ENCODE measurements around the gene SNN. TPM values are rescaled to one million over a fixed set of nuclear protein-coding genes. Genes with fewer than 3 reads are reported as not detected.

SNN gene
- total RNA-seq, 1 donor from 2014 or later = 27.9 TPM

- no peak for DNase-seq
Observed at GRCh38 chr16:11681556-11681955, 13.3 kb downstream of the SNN start.

- DNase-seq = peak; percentile 88
Observed at GRCh38 chr16:11681976-11682654, 13.9 kb downstream of the SNN start.

DNA sequence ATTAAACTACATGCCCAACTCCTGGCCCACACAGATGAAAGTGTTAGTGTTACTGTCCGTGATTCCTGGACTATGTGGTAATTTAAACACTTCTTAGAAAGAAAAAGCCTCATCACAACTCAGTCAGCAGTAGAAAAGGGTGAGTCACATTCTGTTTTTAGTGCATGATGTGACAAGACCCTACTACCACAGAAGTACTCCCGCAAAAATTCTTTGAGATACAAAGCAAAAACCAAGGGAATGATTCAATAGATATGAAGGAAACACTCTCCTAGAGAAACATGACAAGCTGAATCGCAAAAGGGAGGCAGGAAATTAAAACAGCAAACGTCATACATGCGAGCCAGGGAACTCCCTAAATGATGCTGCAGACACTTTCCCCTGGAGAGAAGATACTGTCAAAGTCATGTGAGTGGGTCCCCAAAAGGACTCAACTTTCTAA, 14.4 kb downstream of the SNN start:
- DNase-seq = no peak

- no peak for DNase-seq
Observed at GRCh38 chr16:11683145-11683544, 14.9 kb downstream of the SNN start.

- DNase-seq = no peak
Observed at GRCh38 chr16:11684231-11685025, 16.2 kb downstream of the SNN start.

DNA sequence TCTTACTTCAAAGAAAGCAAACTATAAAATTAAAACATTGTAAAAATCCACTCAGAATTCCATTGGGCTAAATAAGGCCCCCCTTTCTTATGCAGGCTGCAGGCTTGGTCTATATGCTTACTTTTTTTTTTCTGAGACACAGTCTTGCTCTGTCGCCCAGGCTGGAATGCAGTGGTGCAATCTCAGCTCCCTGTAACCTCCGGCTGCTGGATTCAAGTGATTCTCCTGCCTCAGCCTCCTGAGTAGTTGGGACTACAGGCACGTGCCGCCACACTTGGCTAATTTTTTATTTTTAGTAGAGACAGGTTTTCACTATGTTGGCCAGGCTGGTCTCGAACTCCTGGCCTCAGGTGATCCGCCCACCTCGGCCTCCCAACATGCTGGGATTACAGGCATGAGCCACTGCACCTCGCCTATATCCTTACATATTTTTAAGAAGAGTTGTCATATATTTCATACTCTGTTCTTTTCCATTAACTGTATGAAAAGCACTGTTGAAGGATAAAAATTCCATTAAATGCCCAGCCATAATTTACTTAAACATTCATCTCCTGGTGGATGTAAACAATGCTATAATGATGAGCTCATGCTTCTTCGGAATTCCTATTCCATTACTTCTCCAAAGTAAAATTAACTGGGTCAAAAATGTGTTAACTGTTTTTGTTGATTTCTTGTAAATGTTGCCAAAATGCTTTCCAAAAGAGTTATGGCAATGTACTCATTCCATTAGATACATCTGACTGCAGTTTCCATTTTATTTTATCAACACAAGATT, 17.8 kb downstream of the SNN start:
- no peak for DNase-seq

DNA sequence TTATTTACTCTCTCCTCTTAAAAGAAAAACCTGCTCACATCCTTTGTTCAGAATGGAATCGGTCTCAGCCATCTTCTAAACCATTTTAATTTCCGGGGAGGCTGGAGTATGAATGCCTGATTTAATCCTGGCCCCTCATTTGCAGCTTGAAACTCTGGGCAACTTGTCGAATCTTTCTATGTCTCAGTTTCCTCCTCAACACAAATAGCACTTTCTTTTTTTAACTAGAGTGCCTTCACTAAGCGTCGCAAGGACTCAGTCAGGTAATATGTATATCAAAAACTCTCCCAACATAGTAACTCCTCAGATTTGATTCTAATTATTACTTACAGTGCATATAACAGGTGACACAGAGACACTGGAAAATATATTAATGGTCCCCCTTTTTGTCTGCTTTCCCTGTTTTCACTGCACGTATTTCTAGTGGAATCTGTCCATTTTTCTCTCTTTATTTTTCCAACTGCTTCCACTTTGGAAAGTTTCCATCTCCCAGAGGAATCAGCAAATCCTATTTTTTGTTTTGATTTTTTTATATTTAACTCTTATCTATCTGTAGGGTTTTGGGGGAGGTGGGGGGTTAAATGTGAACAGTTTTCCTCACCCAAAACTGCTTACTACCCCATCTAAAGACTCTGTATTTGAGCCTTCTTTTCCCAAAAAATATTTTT, 18.6 kb downstream of the SNN start:
- no peak for DNase-seq

- peak; percentile 68 for DNase-seq
Observed at GRCh38 chr16:11687601-11688519, 19.6 kb downstream of the SNN start.

GRCh38 chr16:11688520-11688886, 20.2 kb downstream of the SNN start:
- DNase-seq = no peak

DNA sequence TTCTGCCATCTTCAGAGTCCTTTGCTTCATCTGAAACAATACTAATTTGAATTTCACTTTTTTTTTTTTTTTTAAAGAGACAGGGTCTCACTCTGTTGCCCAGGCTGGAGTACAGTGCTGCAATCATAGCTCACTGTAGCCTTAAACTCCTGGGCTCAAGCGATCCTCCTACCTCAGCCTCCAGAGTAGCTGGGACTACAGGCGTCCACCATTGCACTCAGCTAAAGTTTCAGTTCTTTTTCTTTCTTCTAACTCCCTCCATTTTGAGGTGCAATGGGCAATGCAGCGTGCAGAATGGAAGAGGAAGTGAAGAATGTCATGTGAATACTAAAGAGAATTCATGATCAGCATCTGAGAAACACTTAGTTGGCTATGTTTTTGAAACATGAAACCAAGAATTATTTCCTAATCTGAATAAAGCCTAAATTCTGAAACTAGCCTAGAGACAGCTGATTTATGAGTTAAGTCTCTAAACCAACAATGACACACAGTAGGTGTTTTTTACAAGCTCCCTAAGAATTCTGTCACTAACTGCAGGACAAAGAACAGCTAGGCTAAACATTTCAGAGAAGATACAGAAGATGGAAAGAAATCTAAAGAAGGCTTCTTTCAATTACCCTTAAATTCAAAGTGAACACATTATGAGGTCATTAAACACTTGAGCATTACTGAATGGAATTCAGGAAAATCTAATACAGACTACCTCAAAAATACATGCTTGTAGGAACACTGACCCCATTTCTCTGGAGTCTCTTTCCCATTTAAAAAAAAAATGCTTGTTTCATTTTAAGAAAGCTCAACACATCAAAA, 21.0 kb downstream of the SNN start:
- DNase-seq = no peak

GRCh38 chr16:11691235-11691634, 23.0 kb downstream of the SNN start:
- no peak for DNase-seq

DNA sequence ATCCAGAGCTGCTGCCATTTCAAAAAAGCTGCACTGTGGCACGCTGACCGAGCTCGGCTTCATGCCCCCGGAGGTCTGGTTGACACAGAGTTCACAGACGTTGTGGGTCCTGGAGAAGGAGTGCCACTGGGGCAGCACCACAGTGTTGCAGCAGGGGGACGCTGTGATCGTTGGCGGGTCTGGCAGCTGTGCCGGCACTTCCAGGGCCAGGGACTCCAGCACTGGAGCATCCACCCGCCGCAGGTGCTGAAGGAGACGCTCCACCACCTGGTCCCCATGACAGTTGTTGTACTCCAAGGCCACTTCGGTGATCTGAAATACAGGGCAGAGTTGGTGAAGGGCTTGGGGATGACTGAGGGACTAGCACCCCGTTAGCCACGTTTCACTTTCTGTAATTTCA, 23.5 kb downstream of the SNN start:
- no peak for DNase-seq

GRCh38 chr16:11692171-11692570, 23.9 kb downstream of the SNN start:
- no peak for DNase-seq

DNA sequence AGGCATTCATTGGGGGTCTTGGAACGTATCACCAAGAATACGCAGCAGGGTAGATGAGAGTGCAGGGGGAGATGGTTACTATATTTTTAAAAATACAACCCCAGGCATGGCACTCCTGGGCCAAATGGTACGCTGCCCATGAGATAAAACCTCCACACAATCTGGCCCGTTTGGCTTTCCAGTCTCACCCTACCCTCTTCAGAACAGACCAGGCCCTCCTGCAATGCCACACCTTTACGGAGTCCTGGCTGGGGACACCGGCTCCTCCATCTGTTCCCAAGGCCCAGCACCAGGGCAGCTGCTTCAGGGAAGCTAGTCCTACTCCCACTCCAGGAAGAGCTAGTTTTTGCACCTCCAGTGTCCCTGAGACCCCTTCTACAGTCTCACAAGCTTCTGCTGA, 24.4 kb downstream of the SNN start:
- no peak for DNase-seq

DNA sequence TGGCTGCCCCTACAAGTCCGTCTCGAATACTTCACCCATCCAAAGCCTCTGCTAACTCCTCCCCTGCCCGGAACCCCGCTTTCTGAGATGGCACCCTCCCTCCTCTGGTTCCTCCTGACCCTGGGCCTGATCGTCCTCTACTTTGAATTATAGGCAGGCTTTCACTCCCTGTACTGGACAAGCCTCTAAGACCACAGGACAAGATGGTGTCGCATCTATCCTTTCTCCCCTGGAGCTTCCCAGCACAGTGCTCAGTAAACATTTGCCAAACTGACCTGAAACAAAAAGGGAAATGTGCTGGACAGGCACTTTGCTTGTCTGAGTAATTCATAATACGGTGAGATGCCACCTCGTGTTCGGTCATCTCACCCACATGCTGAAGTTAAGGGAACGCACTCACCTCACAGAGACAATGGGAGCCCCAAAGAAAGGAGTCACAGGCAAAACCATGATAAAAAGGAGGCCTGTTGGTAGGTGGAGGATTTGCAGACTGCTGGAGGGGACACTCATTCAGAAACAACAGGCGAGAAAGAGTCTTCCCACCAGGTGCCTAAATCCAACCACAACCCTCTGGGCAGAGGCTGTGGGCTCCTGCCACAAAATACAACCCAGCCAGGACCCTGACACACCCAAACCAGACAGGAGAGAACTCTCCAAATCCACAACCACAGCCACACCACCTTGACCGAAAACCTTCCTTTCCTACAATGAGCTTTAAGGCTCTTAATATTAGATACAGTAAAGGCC, 28.2 kb downstream of the SNN start:
- no peak for DNase-seq

DNA sequence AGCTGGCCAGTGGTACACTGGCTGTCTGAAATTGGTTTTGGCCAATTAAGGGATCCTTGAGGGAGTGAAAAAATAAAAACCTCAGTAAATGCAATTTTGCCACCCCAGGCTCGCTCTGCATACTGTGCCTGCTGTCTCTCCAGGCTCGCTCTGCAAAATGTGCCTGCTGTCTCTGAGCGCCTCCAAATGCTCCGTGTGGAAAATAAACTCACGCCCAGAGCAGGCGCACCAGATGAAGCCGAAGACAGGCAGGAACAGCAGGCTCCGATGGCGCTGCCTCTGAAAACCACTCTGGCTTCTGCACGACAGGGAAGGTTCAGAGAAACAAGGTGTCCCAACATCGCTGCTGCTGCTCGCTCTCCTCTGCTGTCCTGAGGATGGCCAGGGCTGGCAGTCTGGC, 29.1 kb downstream of the SNN start:
- no peak for DNase-seq

DNA sequence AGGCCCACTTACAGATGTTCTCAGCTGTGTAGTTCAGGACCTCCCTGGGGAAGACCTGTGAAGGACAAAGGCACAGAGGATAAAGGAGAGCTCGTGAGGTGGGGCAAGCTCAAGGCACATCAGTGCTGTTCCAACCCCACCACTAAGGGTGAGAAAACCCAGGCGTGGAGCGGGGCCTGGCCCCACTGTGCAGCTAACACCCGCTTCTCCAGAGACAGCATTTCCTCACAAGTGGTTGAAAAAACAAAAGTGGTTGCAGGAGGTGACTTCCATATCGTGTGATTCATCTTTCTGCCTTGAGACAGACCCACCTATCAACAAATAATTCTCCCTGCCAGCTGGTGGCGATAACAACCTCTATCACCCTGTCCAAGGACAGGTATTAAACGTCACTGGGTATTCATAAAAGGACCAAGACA, 30.0 kb downstream of the SNN start:
- no peak for DNase-seq

DNA sequence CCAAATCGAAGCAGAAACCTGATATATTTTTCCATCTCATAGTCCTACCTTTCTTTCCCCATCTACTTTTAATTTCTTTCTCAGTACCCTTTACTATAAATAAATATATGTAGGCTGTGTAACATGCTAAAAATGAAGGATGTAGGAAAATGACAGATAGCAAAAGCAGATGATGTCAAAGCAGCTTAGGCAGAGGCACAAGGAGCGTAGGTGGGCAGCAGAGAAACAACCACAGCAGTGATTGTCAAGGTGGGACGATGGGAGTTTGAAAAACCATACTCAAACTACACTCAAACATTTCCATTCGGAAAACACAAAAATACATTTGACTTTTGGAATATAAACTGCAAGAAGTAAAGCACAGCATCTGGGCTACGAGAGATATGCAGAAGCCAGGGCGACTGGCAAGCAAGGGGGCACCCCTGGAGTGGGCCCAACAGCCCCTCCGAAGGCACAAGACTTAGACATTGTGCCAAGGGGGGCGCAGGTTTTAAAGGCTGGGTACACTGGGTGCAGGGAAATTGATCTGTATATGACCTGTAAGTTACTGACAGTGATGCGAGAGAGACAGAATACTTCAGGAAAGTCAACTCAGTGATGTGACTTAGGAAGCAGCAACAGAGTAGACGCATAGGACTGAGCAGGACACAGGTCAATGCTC, 31.1 kb downstream of the SNN start:
- no peak for DNase-seq

Measured in tongue (tissue), 2 donors.